K562 (cell line): Measurements from ENCODE around the gene COX6A1. TPM values are rescaled to one million over a fixed set of nuclear protein-coding genes. Genes with fewer than 3 reads are reported as not detected.

ENCODE experiments used
- CHCHD3 ChIP-seq: fragments of 250-450 bp; sonication (Bioruptor Pico); IDR thresholded peaks from 2 replicates; pipeline ENCODE4 v2.1.2; 2022; ENCODE audit warnings: mild to moderate bottlenecking
- FOXK2 ChIP-seq, 2 experiments: fragments of 450-650 bp; IDR thresholded peaks in 1 of 2; conservative IDR thresholded peaks in 1 of 2; 2 replicates each; pipeline ENCODE4 v1.6.1; 2016; ENCODE audit warnings: low read depth in 2 of 2, mild to moderate bottlenecking in 1 of 2
- GABPA ChIP-seq: fragments of 200-800 bp; sonication (Bioruptor generic); conservative IDR thresholded peaks from 2 replicates; pipeline ENCODE4 v1.6.1; 2016; ENCODE audit warnings: low read depth, missing genetic modification characterization, missing compliant biosample characterization
- HSF4 ChIP-seq: fragments of 250-450 bp; sonication (Bioruptor Pico); IDR thresholded peaks from 2 replicates; pipeline ENCODE4 v2.1.2; 2022; ENCODE audit warnings: mild to moderate bottlenecking, moderate library complexity, borderline replicate concordance
- PHF21A ChIP-seq: fragments of 450-650 bp; IDR thresholded peaks from 2 replicates; pipeline ENCODE4 v1.6.1; 2017; ENCODE audit warnings: low read depth, borderline replicate concordance
- SMARCB1 ChIP-seq: IDR thresholded peaks from 2 replicates; pipeline ENCODE4 v1.6.1; 2011; ENCODE audit warnings: improper control_type of control experiment, low read depth; ENCODE audit not compliant: insufficient read length
- ZNF398 ChIP-seq: fragments of 250-450 bp; sonication (Bioruptor Pico); IDR thresholded peaks from 2 replicates; pipeline ENCODE4 v1.8.0; 2021; ENCODE audit warnings: moderate library complexity, mild to moderate bottlenecking, inconsistent platforms
- polyA plus RNA-seq, 8 experiments: library from polyadenylated mRNA; depleted of rRNA in 4 of 8; stranded (reverse) in 5 of 8; unstranded in 3 of 8; fragments of >200 nt; fragmentation: Nextera tagmentation in 2 of 8; fragmentation: Illumina TruSeq in 1 of 8; extraction: Ambion mirVana in 2 of 8; extraction: Trizol in 1 of 8; gene quantifications; 2 replicates each; pipeline versions ENCODE4 v1.2.1 to v1.2.3, GENCODE V29; 2011 to 2014; ENCODE audit warnings: inconsistent platforms in 1 of 8, missing spikeins in 1 of 8
- total RNA-seq, 7 experiments: library from RNA; depleted of rRNA in 6 of 7; stranded (reverse); fragments of >200 nt in 6 of 7; fragmentation: Illumina TruSeq in 2 of 7; extraction: Trizol in 2 of 7; gene quantifications; 2 replicates each; pipeline versions ENCODE4 v1.2.1 to v1.2.3, GENCODE V29; 2011 to 2021; ENCODE audit warnings: low replicate concordance in 1 of 7
- TF ChIP-seq, protein P1 (sequence below): sonication (generic); formaldehyde crosslinking; IDR thresholded peaks from 2 replicates; pipeline ENCODE4 v1.8.0; 2022; ENCODE audit warnings: mild to moderate bottlenecking, missing genetic modification reagents
- TF ChIP-seq, protein P2 (sequence below): sonication (generic); formaldehyde crosslinking; IDR thresholded peaks from 2 replicates; pipeline ENCODE4 v1.8.1; 2022; ENCODE audit warnings: missing genetic modification reagents
- TF ChIP-seq, protein P3 (sequence below): fragments of 250-450 bp; sonication (Bioruptor Pico); IDR thresholded peaks from 2 replicates; pipeline ENCODE4 v1.4.0; 2020; ENCODE audit warnings: mild to moderate bottlenecking
- TF ChIP-seq, protein P4 (sequence below): sonication (generic); formaldehyde crosslinking; IDR thresholded peaks from 2 replicates; pipeline ENCODE4 v1.8.1; 2023; ENCODE audit warnings: mild to moderate bottlenecking, missing genetic modification reagents
- TF ChIP-seq, protein P5 (sequence below): fragments of 250-450 bp; sonication (Bioruptor Pico); IDR thresholded peaks from 2 replicates; pipeline ENCODE4 v1.4.0; 2020; ENCODE audit warnings: mild to moderate bottlenecking, moderate library complexity

COX6A1 gene
- total and polyA plus RNA-seq, 9 of the 15 experiments (the other 6 are each of a cell fraction or from before 2014, with no cell fraction given): 414 to 4,142 (median 931) TPM

GRCh38 chr12:120445911-120446843 is 8.3 kb downstream of the COX6A1 start, which contains the start of the genes GATC and TRIAP1 (continued):
- TF ChIP-seq, protein P1, sequence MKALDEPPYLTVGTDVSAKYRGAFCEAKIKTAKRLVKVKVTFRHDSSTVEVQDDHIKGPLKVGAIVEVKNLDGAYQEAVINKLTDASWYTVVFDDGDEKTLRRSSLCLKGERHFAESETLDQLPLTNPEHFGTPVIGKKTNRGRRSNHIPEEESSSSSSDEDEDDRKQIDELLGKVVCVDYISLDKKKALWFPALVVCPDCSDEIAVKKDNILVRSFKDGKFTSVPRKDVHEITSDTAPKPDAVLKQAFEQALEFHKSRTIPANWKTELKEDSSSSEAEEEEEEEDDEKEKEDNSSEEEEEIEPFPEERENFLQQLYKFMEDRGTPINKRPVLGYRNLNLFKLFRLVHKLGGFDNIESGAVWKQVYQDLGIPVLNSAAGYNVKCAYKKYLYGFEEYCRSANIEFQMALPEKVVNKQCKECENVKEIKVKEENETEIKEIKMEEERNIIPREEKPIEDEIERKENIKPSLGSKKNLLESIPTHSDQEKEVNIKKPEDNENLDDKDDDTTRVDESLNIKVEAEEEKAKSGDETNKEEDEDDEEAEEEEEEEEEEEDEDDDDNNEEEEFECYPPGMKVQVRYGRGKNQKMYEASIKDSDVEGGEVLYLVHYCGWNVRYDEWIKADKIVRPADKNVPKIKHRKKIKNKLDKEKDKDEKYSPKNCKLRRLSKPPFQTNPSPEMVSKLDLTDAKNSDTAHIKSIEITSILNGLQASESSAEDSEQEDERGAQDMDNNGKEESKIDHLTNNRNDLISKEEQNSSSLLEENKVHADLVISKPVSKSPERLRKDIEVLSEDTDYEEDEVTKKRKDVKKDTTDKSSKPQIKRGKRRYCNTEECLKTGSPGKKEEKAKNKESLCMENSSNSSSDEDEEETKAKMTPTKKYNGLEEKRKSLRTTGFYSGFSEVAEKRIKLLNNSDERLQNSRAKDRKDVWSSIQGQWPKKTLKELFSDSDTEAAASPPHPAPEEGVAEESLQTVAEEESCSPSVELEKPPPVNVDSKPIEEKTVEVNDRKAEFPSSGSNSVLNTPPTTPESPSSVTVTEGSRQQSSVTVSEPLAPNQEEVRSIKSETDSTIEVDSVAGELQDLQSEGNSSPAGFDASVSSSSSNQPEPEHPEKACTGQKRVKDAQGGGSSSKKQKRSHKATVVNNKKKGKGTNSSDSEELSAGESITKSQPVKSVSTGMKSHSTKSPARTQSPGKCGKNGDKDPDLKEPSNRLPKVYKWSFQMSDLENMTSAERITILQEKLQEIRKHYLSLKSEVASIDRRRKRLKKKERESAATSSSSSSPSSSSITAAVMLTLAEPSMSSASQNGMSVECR (CRISPR knock-in tag): peak; percentile 99
- TF ChIP-seq FOXK2 (conservative IDR thresholded peaks at IDR 0.05 in 1 of 2, IDR thresholded peaks at IDR 0.05 in 1 of 2; ENCODE audit: low read depth in 2 of 2): peak; percentile 81 to 90
- TF ChIP-seq SMARCB1: no peak
- no peak for TF ChIP-seq CHCHD3 (CRISPR knock-in tag)
- no peak for TF ChIP-seq GABPA (tag)
- TF ChIP-seq HSF4: no peak
- TF ChIP-seq, protein P2, sequence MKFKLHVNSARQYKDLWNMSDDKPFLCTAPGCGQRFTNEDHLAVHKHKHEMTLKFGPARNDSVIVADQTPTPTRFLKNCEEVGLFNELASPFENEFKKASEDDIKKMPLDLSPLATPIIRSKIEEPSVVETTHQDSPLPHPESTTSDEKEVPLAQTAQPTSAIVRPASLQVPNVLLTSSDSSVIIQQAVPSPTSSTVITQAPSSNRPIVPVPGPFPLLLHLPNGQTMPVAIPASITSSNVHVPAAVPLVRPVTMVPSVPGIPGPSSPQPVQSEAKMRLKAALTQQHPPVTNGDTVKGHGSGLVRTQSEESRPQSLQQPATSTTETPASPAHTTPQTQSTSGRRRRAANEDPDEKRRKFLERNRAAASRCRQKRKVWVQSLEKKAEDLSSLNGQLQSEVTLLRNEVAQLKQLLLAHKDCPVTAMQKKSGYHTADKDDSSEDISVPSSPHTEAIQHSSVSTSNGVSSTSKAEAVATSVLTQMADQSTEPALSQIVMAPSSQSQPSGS (CRISPR knock-in tag): no peak
- TF ChIP-seq, protein P3, sequence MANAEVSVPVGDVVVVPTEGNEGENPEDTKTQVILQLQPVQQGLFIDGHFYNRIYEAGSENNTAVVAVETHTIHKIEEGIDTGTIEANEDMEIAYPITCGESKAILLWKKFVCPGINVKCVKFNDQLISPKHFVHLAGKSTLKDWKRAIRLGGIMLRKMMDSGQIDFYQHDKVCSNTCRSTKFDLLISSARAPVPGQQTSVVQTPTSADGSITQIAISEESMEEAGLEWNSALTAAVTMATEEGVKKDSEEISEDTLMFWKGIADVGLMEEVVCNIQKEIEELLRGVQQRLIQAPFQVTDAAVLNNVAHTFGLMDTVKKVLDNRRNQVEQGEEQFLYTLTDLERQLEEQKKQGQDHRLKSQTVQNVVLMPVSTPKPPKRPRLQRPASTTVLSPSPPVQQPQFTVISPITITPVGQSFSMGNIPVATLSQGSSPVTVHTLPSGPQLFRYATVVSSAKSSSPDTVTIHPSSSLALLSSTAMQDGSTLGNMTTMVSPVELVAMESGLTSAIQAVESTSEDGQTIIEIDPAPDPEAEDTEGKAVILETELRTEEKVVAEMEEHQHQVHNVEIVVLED: peak; percentile 85
- TF ChIP-seq, protein P4, sequence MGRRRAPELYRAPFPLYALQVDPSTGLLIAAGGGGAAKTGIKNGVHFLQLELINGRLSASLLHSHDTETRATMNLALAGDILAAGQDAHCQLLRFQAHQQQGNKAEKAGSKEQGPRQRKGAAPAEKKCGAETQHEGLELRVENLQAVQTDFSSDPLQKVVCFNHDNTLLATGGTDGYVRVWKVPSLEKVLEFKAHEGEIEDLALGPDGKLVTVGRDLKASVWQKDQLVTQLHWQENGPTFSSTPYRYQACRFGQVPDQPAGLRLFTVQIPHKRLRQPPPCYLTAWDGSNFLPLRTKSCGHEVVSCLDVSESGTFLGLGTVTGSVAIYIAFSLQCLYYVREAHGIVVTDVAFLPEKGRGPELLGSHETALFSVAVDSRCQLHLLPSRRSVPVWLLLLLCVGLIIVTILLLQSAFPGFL: no peak
- TF ChIP-seq PHF21A: no peak
- TF ChIP-seq, protein P5, sequence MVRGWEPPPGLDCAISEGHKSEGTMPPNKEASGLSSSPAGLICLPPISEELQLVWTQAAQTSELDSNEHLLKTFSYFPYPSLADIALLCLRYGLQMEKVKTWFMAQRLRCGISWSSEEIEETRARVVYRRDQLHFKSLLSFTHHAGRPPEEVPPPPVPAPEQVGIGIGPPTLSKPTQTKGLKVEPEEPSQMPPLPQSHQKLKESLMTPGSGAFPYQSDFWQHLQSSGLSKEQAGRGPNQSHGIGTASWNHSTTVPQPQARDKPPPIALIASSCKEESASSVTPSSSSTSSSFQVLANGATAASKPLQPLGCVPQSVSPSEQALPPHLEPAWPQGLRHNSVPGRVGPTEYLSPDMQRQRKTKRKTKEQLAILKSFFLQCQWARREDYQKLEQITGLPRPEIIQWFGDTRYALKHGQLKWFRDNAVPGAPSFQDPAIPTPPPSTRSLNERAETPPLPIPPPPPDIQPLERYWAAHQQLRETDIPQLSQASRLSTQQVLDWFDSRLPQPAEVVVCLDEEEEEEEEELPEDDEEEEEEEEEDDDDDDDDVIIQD: no peak
- TF ChIP-seq ZNF398: no peak
